HEK293T (cell line): ENCODE data around the gene YY1AP1.

Experiments
- BHLHE40 ChIP-seq: fragments of 450-650 bp; IDR thresholded peaks from 2 replicates; pipeline ENCODE4 v1.6.1; 2016; ENCODE audit warnings: mild to moderate bottlenecking, moderate library complexity, borderline replicate concordance
- ELF4 ChIP-seq: fragments of 450-650 bp; IDR thresholded peaks from 2 replicates; pipeline ENCODE4 v1.6.1; 2017; ENCODE audit warnings: antibody characterized with exemption
- FOXA1 ChIP-seq: fragments of 450-650 bp; IDR thresholded peaks from 2 replicates; pipeline ENCODE4 v1.6.1; 2016; ENCODE audit warnings: mild to moderate bottlenecking
- FOXK2 ChIP-seq: fragments of 450-650 bp; IDR thresholded peaks from 2 replicates; pipeline ENCODE4 v1.6.1; 2016; ENCODE audit warnings: mild to moderate bottlenecking
- FOXM1 ChIP-seq: fragments of 450-650 bp; IDR thresholded peaks from 2 replicates; pipeline ENCODE4 v1.6.1; 2017; ENCODE audit warnings: mild to moderate bottlenecking, borderline replicate concordance
- HDGF ChIP-seq: fragments of 450-650 bp; IDR thresholded peaks from 2 replicates; pipeline ENCODE4 v1.6.1; 2017; ENCODE audit warnings: antibody characterized with exemption, borderline replicate concordance
- L3MBTL2 ChIP-seq: fragments of 450-650 bp; conservative IDR thresholded peaks from 2 replicates; pipeline ENCODE4 v1.6.1; 2016; ENCODE audit warnings: mild to moderate bottlenecking
- LEF1 ChIP-seq: fragments of 450-650 bp; IDR thresholded peaks from 2 replicates; pipeline ENCODE4 v1.6.1; 2017; ENCODE audit warnings: mild to moderate bottlenecking, borderline replicate concordance
- NFRKB ChIP-seq: fragments of 450-650 bp; IDR thresholded peaks from 2 replicates; pipeline ENCODE4 v1.6.1; 2016; ENCODE audit warnings: mild to moderate bottlenecking, moderate library complexity
- PKNOX1 ChIP-seq: fragments of 450-650 bp; IDR thresholded peaks from 2 replicates; pipeline ENCODE4 v1.6.1; 2016
- SP1 ChIP-seq: fragments of 450-650 bp; IDR thresholded peaks from 2 replicates; pipeline ENCODE4 v1.6.1; 2017
- SUZ12 ChIP-seq: fragments of 450-650 bp; IDR thresholded peaks from 2 replicates; pipeline ENCODE4 v1.6.1; 2016; ENCODE audit warnings: mild to moderate bottlenecking
- TARDBP ChIP-seq: fragments of 450-650 bp; IDR thresholded peaks from 2 replicates; pipeline ENCODE4 v1.6.1; 2016
- ZNF384 ChIP-seq: fragments of 450-650 bp; IDR thresholded peaks from 2 replicates; pipeline ENCODE4 v1.6.1; 2016

GRCh38 chr1:155717041-155717440 lies 28.5 kb upstream of the YY1AP1 start:
- TF ChIP-seq L3MBTL2 (no peak), SP1 (no peak), FOXA1 (no peak), ELF4 (no peak), HDGF (no peak), BHLHE40 (no peak), TARDBP (no peak), FOXK2 (no peak), SUZ12 (no peak), LEF1 (no peak), FOXM1 (no peak), ZNF384 (no peak), PKNOX1 (no peak), NFRKB (no peak)
